ENCODE measurements around the gene PLA2G3.

DNA sequence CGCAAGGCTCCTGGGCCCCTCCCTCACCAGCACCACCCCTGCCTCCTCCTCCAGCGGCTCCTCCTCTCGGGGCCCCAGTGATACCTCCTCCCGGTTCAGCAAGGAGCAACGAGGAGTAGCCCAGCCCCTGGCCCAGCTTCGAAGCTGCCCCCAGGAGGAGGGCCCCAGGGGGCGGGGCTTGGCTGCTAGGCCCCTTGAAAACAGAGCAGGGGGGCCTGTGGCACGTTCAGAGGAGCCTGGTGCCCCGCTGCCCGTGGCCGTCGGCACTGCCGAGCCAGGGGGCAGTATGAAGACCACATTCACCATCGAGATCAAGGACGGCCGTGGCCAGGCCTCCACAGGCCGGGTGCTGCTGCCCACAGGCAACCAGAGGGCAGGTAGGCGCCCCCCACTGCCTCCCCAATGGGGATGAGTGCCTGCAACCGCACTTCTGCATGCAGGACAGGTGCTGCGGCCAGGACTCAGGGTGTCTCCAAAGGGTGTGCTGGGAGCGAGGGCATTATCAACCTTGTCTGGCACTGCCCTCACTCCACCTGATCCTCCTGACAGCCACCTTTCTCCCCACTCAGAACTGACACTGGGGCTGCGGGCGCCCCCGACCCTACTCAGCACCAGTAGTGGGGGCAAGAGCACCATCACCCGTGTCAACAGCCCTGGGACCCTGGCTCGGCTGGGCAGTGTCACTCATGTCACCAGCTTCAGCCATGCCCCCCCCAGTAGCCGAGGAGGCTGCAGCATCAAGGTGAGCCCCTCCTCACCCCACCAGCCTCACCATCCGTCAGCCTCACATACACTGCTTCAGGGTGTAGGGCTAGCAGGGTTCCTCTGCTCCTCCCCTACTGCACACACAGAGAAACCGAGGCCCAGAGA, 49.0 kb downstream of the PLA2G3 start:
- TF ChIP-seq, protein P1, sequence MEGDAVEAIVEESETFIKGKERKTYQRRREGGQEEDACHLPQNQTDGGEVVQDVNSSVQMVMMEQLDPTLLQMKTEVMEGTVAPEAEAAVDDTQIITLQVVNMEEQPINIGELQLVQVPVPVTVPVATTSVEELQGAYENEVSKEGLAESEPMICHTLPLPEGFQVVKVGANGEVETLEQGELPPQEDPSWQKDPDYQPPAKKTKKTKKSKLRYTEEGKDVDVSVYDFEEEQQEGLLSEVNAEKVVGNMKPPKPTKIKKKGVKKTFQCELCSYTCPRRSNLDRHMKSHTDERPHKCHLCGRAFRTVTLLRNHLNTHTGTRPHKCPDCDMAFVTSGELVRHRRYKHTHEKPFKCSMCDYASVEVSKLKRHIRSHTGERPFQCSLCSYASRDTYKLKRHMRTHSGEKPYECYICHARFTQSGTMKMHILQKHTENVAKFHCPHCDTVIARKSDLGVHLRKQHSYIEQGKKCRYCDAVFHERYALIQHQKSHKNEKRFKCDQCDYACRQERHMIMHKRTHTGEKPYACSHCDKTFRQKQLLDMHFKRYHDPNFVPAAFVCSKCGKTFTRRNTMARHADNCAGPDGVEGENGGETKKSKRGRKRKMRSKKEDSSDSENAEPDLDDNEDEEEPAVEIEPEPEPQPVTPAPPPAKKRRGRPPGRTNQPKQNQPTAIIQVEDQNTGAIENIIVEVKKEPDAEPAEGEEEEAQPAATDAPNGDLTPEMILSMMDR (IDR thresholded peaks at IDR 0.05), result no peak
- TF ChIP-seq, protein P2, sequence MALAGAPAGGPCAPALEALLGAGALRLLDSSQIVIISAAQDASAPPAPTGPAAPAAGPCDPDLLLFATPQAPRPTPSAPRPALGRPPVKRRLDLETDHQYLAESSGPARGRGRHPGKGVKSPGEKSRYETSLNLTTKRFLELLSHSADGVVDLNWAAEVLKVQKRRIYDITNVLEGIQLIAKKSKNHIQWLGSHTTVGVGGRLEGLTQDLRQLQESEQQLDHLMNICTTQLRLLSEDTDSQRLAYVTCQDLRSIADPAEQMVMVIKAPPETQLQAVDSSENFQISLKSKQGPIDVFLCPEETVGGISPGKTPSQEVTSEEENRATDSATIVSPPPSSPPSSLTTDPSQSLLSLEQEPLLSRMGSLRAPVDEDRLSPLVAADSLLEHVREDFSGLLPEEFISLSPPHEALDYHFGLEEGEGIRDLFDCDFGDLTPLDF (CRISPR knock-in tag; IDR thresholded peaks at IDR 0.05), result no peak

Measured in WTC11 (cell line).